AG04449 (cell line): Measurements from ENCODE around the gene EEPD1.
A peak's percentile ranks its signal among the peaks of the same experiment; 100 is the strongest.

Experiments used
- CTCF ChIA-PET: fragments of 350-600 bp; formaldehyde crosslinking; extraction: SDS; loops from one replicate; lab custom pipeline; 2021; ENCODE audit warnings: antibody characterized with exemption; lab: Yijun Ruan, JAX
- POLR2A ChIA-PET: fragments of 400-600, 350-600 bp; formaldehyde crosslinking; extraction: SDS; loops from one replicate; lab custom pipeline; 2020; ENCODE audit warnings: antibody characterized with exemption, inconsistent platforms; lab: Yijun Ruan, JAX
- DNase-seq: peaks from one replicate; pipeline ENCODE4 v3.0.0-alpha.2; 2010; ENCODE audit warnings: low read depth, low spot score
- H3K4me3 ChIP-seq: 2 replicates; pipeline ENCODE4 v1.5.1; 2011; ENCODE audit warnings: low read depth, mild to moderate bottlenecking, control low read depth, low read length
- CTCF ChIP-seq: IDR thresholded peaks from one replicate; pipeline ENCODE4 v1.5.1; 2011; ENCODE audit warnings: mild to moderate bottlenecking, moderate library complexity, low read length, control low read depth, inconsistent platforms; ENCODE audit not compliant: insufficient read depth; ENCODE audit errors: missing control alignments

EEPD1 gene

GRCh38 chr7:36188906-36189305, 35.9 kb downstream of the EEPD1 start:
- TF ChIP-seq CTCF: no peak
- H3K4me3 ChIP-seq: no peak overlapping the region
- POLR2A ChIA-PET: no interaction called here
- no peak for DNase-seq
- CTCF ChIA-PET: interaction anchor here (1.5 kb wide), 1 partner anchor 10 kb away, joined by 3 read pairs; no protein-coding TSS in a partner anchor

- ChIA-PET CTCF (interaction anchor here (1.1 to 2.1 kb wide), 5 partner anchors 10 to 207 kb away, joined by 3 to 11 read pairs (median 4); no protein-coding TSS in a partner anchor), POLR2A (no interaction called here)
- no peak overlapping the region for H3K4me3 ChIP-seq
- DNase-seq: no peak
- no peak for TF ChIP-seq CTCF
These were observed 37.6 kb downstream of the EEPD1 start for GRCh38 chr7:36190447-36191291.

- DNase-seq: no peak
- POLR2A ChIA-PET: no interaction called here
- CTCF ChIA-PET: interaction anchor here (0.9 to 2.1 kb wide), 5 partner anchors 11 to 207 kb away, joined by 3 to 11 read pairs (median 4); no protein-coding TSS in a partner anchor
- TF ChIP-seq CTCF: no peak
- peak overlapping the region; percentile 12; the same call in 1 of the 2 replicates for H3K4me3 ChIP-seq
These were observed 38.4 kb downstream of the EEPD1 start for GRCh38 chr7:36191292-36191920.

DNA sequence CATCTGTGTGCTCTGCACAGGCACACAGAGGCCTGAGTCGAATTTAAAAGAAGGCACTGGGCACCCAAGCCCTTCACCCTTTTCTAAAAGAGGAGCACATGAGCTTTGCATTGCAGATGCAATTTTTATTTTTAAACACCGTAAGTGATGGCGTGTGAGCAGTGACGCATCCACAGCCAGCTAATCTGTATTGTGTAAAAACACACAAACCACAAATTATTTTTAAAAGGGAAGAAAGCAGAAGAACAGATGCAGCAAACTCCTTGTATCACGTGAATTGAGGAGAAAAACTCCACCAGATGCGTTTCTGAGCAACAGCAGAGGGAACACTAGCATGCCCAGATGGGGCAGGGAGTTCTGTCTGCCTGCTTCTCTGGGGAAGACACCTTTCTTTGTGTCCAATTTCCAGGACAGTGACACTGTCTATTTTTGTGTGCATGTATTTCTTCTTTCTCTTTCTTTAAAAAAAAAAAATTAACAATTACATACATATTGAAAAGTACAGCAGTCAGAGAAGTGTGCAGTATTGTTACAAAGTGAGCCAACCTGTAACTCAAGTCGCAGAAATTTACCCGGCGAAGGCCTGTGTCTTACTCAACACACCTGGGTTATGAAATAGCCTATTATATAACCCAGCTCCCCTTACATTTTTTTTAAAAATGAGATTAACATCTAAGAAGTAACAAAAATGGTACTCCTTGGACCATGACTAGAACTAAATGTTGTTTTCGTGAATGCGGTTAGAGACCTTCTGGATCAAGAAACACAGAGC, 39.2 kb downstream of the EEPD1 start:
- DNase-seq: peak; percentile 82
- no peak overlapping the region; the same call in 1 of the 2 replicates for H3K4me3 ChIP-seq
- CTCF ChIA-PET: interaction anchor here (0.7 to 1.3 kb wide), 4 partner anchors 13 to 990 kb away, joined by 3 to 4 read pairs (median 4); no protein-coding TSS in a partner anchor
- TF ChIP-seq CTCF: no peak
- POLR2A ChIA-PET: interaction anchor here (0.6 to 1.0 kb wide), 2 partner anchors 11 to 73 kb away, joined by 3 read pairs; no protein-coding TSS in a partner anchor

DNA sequence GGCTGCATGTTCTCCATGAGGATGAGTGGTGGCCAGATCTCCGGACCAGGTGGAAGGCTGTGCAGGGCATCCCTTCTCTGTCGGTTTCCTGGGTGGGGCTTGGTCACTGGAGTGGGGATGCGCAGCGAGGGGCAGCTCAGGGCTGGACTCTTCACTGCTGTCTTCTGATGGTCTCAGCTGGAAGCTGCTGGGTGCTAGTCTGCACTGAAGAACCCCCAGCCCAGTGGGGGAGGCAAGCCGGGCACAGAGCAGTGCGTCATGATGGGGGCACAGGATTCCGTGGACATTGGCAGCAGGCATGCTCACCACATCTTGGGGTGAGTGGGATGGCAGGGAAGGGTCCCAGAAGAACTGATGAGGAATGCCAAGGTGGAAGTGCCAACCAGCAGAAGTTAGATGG, 39.8 kb downstream of the EEPD1 start:
- POLR2A ChIA-PET: interaction anchor here (1.0 kb wide), 1 partner anchor 10 kb away, joined by 3 read pairs; no protein-coding TSS in a partner anchor
- DNase-seq: no peak
- CTCF ChIA-PET: interaction anchor here (0.7 kb wide), 1 partner anchor 990 kb away, joined by 3 read pairs; no protein-coding TSS in a partner anchor
- H3K4me3 ChIP-seq: no peak overlapping the region
- no peak for TF ChIP-seq CTCF
